ENCODE results near the gene SERGEF.

- TF ChIP-seq POLR2A (IDR thresholded peaks at IDR 0.05): no peak
- TF ChIP-seq, protein P1, sequence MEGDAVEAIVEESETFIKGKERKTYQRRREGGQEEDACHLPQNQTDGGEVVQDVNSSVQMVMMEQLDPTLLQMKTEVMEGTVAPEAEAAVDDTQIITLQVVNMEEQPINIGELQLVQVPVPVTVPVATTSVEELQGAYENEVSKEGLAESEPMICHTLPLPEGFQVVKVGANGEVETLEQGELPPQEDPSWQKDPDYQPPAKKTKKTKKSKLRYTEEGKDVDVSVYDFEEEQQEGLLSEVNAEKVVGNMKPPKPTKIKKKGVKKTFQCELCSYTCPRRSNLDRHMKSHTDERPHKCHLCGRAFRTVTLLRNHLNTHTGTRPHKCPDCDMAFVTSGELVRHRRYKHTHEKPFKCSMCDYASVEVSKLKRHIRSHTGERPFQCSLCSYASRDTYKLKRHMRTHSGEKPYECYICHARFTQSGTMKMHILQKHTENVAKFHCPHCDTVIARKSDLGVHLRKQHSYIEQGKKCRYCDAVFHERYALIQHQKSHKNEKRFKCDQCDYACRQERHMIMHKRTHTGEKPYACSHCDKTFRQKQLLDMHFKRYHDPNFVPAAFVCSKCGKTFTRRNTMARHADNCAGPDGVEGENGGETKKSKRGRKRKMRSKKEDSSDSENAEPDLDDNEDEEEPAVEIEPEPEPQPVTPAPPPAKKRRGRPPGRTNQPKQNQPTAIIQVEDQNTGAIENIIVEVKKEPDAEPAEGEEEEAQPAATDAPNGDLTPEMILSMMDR (IDR thresholded peaks at IDR 0.05): no peak
Observed at GRCh38 chr11:17774232-17775034, 238.4 kb downstream of the SERGEF start.

Data from heart left ventricle (tissue), 13 donors.